ENCODE data around the gene SPSB1.
"Not testable (repeated sequence)": the region's sequence is repeated elsewhere in the genome, so short reads cannot be mapped to it uniquely, and the experiment has no call there.

The SPSB1 gene

DNA sequence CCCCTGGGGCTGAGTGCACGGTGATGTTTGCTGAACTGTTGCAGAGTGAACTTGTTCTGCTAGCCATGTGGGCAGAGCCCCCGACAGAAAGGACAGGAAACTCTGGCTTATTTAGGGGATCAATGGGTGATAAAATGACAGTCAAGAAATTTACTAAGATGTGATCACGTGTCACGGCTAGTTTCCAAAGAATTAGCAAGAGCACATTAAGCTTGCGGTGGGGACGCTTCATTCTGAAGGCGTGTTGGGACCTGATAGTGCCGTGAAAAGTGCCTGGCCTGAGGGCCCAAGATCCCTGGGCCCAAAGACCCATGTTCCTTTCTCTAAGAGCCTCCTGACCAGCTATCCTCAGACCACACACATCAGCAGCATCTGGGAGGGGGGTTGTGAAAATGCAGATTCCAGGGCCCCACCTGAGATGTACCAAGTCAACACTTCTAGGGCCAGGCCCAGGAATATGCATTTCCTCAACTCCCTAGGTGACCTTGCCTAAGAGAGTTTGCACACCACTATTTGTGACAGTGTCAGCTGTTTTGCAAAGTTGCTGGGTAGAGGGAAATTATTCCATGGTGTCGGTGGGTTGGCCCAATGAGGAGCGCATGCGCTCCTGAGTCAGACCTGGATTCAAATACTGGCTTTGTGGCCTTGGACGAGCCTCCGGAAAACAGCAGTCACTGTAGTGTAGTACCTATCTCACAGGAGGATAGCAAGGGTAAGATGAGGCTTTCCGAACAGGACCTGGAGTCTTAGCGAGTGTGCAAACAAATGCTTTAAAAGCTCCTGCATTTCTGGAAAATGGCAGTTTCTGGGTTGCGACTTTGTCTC is 77.5 kb downstream of the SPSB1 start:
- no peak for DNase-seq

DNA sequence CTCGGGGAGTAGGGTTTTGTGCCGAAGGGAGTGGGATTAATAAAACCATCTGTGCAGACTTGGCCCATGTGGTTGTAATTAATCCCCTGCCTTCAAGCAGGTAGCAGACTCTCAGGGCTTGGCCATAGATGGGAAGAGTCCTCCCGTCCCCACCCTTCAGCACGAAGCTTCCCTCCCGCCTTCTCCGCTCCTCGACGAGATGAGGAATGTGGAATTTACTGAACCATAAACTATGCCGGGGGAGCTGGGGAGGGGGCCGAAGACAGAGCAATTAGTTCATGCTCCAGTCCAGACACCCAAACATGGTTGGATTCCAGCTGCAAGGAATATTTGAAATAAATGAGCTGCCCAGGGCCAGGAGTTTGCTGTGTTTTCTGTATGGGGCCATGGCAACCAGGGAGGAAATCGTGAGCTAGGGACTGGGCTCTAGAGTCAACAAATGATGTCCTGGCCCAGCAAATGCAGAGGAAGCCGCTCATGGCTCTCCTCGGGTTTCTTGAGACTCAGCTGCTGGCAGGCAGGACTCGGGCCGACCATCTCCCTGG is 78.8 kb downstream of the SPSB1 start:
- DNase-seq: no peak

DNA sequence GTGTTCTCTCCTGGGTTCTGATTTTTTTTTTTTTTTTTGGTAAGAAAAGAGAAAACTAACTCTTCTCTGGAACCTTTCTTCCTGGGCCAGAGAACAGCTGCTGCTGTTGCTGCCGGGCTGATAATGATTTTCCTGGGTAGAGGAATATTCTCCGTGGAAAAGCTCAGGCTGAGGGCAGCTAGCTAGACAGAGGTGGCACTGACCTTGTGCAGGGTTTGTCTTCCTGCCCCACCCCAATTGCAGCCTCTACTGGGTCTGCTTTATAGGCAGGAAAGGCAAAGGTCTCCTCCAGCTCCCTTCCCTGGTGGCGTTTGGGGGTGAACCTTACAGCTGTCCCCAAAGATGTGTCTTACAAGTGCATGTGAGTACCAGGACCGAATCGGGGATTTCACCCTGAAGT is 79.3 kb downstream of the SPSB1 start:
- no peak for DNase-seq

DNA sequence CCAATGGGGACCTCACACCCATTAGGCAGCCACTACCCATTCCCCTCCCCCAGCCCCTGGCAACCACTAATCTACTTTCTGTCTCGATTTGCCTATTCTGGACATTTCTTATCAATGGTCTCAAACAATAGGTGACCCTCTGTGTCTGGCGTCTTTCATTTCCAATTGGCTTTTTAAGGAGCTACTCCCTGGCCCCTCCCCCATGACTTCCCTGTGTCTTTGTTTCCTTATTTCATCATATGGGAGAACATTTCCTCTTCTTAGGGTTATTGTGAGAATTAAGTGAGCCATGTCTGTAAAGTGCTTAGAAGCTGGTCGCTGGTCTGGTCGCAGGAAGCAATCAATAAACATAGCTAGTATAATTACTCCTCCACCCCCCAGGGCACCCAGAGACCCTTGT is 80.9 kb downstream of the SPSB1 start:
- DNase-seq: no peak

DNA sequence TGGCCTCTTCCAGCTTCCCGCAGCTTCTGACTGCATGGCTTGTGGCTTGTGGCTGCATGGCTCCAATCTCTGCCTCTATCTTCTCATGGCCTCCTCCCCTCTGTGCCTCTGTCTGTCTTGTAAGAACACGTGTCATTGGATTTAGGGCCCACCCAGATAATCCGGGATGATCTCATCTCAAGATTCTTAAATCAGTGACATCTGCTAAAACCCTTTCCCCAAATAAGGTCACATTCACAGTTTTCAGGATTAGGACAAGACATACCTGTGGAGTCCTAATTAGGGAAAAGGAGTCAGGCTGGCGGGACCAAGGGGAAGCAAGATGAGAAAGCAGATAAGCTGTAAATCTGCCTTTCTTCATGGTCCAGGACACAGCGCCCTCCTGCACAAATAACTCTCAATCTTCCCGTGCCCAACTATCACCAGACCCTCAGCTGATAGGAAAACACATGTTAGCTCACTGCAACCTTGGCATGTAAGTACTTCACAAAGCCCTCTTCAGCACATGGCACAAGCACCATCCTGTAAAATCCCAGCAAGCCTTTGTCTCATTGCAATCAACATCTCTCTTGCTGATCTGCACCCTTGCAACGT is 82.2 kb downstream of the SPSB1 start:
- no peak for DNase-seq

DNA sequence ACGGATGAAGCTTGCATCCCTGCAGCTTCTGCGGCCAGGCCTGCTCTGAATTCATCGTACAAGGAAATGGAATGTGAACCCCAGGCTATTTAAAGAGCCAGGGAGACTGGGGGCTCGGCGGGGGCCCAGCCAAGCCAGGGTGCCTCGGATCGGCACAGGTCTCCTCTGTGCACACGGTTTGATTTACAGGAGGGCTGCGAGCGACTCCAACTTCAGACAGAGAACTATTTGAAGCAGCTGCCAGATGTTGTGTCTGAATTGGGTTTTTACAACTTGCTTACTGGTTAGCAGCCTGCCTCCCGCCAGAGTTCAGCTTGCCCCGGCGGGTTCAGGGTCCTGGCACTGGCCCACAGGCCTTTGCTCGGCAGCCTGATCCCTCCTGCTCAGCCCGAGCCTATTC is 83.2 kb downstream of the SPSB1 start:
- no peak for DNase-seq

DNA sequence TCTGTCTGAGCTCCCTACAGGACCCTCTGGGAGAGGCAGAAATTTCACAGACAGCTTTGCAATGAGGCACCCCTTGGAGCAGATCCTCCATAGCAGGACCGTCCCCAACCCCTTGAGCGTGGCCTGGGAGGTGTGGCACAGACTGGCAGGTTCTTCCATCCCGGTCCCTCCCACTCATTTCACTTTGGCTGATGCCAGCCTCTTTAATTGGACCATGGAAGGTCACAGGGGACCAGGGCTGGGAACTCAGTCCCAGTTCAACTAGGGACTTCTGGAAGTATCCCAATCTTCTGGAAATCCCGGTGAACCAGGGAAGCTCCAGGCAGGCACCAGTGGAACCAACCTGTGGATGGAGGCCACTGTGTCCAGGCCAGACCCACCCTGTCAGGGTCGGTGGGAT is 83.7 kb downstream of the SPSB1 start:
- DNase-seq: no peak

DNA sequence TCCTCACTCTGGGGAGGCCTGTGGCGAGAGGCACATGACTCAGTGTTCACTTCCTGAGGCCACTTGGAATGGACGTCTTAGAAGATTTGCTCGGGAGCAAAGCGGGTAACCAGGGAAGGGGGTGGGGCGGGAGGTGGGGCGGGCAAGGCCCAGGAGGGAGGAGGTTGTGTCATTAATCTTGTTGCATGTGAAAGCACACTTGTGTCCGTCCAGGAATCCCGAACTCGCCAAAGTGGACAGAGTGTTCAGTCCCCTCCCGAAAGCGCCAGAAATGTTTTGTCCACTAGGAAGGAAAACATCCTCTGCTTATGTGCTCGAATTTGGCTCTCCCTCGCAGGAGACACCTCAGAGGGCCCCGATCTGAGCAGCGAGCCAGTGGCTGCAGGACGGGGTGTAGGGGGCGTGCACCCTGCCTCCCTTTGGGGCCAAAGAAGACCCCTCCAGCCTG is 84.2 kb downstream of the SPSB1 start:
- no peak for DNase-seq

DNA sequence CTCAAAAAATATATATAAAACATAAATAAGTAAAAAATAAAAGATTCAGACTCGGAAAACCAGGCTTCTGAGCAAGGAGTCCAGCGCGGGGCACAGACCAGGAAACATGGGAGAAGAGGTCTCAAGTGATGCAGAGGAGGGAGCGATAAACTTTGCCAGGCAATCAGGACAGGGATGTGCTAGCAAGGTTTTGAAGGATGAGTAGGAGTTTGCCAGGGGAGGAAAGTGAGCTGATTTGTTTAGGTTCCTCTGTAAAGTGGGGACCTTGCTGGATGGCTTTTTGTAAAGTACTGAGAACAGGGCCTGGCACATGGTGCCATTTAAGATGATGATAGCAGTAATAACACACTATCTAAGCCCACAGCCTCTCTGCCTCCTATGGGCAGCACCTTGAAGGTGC is 86.1 kb downstream of the SPSB1 start:
- DNase-seq: no peak

DNA sequence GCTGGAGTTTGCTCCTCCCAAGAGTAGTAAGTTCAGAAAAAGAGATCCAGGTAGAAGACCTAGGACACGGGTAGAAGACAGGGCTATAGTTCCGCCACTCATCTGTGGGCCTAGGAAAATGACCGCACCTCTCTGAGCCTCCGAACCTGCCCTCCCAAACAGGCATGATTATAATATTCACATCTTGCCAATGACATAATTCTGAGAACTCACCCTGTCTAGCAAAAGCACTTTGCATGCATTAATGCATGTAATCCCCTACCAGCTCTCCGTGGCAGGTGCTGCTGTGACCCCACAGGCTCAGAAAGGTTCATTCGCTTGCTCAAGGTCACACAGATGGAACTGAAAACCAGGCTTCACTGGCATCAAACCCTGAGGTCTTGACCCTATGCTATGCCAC is 88.0 kb downstream of the SPSB1 start:
- DNase-seq: no peak

DNA sequence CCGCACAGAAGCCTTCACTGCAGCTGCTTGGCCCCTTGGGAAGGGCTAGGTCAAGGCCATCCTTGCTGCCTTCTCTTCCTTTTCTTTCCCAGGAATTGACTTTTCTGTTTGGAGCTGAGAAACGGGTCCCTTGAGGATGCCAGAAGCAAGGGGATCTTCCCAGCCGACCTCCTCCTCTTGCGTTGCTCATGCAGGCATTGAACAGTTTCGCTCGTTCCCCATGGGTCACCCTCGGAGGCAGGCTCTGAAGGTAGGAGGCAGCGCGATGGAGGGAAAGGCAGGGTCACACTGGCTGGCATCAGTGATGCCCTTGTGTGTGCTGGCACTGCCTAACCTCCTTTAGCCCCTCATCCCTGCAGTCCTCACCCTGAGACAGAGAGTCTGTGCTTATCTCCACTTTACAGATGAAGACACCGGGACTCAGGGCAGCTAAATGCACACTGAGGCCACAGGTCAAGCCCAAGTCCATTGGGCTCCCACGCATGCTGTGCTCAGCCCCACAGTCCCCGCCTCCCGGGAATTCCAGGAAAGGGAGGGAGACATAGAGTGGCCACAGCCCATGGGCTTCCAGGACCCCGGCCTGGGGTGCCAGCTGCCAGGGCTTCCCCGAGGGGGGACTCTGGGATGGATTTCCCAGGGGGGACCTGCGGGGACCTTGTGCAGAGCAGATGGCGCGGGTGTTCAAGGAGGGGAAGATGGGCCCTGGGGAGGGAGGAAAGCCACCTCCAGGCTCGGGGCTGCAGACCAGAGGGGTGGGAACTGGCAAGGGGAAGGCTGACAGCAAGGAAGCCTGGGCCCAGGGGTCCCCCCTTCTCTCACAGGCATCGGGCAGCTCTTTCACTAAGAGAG is 90.2 kb downstream of the SPSB1 start:
- no peak for DNase-seq

DNA sequence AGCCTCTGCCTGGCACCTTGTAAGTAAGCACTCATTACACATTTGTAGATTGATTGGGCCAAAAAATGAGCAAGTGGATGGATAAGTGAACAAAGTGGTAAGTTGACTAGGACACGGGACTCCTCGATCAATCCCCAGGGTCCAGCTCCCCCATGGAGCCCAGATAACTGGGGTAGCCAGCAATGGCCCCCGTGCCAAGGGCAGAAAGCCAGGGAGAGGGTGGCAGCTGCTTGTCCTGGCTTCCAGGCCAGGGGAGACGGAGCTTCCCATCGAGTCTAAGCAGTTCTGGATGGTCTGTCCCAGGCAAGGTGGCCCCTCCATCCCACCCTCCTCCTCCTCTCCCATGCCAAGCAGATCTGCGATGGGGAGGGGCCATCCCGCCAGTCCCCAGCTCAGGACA is 91.4 kb downstream of the SPSB1 start:
- DNase-seq: no peak

DNA sequence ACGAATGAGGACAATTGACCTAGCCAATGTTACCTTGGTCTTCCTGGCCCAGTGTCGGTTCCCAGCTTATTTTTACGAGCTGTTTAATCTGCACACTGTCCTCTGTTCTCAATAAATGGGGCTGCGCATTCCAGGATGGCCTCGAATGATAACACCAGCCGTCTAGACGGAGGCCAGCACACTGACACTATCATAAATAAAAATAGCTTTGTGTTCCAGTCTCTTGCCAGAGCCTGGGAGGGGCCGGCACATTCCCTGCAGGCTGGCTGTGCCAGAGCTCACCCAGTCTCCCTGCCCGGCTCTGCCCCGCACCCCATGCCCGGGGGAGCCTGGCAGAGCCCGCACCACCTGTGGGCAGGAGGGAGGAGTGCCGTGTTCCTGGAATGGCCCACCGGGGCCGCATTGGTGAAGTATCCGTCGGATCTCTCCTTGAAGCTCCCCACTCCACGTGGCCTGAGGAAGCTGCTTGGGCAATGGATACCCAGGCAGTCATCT is 92.1 kb downstream of the SPSB1 start:
- no peak for DNase-seq

DNA sequence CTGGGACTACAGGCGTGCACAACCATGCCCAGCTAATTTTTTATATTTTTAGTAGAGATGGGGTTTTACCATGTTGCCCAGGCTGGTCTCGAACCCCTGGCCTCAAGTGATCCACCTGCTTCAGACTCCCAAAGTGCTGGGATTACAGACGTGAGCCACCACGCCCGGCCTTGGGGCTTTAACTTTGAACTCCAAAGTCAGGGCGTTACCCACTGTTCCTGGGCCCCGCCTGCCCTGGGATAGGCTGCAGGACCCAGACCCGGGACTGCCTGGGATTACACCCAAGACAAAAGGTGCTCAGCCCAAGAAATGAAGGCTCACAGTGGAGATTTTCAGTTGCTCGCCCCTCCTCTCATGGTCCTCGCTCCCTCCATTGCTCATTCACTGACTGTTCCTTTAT is 92.7 kb downstream of the SPSB1 start:
- DNase-seq: not testable (repeated sequence)

DNA sequence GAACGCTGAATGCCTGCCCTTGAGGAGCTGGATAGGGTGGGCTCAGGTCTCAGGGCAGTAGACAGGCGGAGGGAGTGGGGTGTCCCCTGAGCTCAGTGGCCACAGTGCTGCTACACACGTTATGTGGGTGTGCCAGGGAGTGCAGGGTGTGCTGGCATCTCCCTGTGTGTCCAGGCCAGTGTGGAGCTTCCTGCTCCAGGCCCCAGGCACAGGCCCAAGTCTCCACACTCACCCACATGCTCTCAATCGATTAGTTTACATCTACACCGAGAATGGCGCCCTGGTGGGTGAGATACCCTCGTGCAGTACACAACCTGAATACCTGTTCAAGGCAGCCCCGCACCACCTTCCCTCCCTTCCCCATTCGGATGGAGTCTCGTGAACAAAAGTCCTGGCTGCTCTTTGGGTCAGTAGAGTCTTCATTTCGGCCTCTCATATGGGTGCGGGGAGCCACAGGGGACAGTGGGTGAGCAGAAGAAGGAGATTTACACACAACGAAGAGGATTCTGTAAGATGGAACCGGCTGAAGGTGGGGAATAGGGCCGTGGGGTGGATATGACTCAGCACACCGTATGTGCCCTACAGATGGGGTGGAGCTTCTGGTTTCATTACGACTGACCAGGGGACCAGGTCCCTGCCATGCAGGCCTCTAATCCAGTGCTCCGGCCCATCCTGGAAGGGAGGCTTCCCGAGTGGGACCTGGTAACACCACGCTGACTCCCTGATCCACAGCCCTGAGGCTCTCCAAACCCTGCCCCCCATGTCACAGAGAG is 93.3 kb downstream of the SPSB1 start:
- DNase-seq: no peak

DNA sequence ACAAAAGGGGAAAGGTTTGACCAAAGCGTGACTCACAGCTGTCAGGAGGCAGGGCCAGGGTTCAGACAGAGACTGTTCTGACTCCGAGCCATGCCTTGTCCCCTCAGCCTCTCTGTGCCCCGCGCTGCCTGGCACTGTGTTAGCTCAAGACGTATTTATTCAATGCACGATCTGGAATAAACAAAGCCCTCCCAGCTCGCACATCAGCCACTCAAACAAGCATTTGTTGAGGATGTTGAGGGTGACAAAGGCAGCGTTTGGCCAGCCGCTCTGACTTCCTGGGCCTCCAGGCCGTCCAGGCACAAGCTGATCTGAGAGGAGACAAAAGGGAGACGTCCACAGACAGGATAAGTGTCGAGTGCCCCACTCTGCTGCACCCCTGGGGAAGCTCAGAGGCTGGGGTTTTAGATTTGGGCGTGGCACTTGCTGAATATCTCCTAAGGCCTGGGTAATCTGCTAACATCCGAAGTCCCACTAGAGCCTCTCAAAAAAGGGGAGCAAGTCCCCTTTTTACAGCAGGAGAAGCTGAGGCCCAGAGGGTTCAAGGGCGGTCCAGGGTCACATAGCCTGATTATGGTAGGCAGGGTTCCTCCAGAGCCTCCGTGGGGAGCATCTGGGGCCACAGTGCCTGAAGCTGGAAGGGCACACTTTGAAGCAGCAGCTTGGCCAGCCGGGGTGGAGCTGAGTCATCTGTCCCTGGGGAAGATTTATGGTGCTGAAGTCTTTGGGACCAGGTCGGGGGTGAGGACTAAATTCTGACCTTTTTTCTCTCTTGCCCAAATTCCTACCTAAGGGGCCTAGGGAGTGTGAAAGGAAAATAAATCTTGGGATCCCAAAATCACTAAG is 95.9 kb downstream of the SPSB1 start:
- no peak for DNase-seq

DNA sequence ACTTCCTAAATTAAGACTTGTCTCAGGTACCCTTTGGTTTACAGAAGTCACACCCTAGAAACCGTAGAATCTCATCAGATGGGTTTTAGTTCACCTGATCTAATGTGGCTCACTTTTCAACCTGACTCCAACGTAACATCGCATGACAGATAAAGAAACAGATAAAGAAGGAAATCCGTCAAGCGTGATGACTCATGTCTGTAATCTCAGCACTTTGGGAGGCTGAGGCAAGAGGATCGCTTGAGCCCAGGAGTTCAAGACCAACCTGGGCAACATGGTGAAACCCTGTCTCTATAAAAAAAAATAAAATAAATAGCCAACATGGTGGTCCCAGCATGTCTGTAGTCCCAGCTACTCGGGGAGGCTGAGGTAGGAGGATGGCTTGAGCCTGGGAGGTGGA is 97.3 kb downstream of the SPSB1 start:
- DNase-seq: no peak

DNA sequence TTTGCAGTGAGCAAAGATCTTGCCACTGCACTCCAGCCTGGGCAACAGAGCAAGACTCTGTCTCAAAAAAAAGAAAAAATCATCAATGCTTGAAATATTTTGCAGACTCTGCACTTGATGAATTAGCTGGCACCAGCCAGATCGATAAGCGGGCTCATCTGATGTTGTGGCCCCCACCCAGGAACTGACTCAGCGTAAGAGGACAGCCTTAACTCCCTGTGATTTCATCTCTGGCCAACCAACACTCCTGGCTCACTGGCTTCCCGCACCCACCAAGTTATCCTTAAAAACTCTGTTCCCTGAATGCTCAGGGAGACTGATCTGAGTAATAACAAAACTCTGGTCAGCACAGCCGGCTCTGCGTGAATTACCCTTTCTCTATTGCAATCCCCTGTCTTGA is 98.9 kb downstream of the SPSB1 start:
- DNase-seq: no peak

DNA sequence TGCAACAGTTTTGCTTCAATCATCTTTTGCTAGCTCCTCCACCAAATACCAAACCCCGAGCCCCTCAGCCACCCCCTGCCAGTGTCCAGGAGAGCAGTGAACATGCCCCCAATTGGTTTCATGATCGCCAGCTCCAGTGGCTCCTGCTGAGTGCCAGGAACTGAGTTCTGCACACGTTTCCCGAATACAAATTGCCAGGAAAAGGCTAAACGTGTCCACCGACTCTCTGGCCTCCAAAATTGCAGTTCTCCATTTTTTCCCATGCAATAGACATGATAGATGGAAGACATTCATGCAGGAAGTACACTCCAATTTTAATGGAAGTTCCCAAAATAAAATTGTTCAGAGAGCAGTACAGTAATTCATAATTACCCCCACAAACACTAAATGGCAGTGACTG is 101.3 kb downstream of the SPSB1 start:
- DNase-seq: no peak

DNA sequence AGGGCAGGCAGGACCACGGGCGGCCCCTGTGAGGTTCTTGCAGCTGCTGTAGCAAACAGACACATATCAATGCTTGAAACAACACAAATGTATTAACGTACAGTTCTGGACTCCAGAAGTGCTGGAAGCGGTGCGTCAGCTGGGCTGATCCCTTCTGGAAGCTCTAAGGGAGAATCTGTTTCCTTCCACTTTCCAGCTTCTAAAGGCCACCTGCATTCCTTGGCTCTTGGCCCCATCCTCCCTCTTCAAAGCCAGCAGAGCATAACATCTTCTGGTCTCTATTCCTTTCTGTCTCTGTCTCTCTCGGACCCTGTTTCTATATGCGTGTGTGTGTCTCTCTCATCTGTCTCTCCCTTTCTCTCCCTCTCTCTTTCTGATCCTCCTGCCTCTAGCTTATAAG is 102.3 kb downstream of the SPSB1 start:
- no peak for DNase-seq

DNA sequence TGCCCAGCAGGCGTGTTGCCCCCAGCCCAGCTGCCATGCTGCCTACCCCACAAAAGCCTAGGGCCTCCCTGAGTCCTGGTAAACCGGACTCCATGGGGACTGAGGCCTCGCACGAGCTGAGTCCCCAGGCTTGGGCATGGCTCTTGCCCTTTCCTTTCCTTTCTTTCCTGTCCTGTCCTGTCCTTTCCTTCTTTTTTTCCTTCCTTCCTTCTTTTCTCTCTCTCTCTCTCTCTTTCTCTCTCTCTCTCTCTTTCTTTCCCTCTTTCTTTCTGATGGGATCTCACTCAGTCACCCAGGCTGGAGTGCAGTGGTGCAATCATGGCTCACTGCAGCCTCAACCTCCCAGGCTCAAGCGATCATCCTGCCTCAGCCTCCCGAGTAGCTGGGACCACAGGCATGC is 104.4 kb downstream of the SPSB1 start:
- no peak for DNase-seq

All from activated gamma-delta T cell (primary cell).